Measurements from ENCODE around the gene IL19.

IL19 gene

GRCh38 chr1:206828765-206829164 is 58.2 kb downstream of the IL19 start:
- peaks cover 25% of the 10 kb centered on the region for H3K27me3 ChIP-seq (ENCODE audit: control insufficient read depth, insufficient read depth, low read length)
- H3K4me2 ChIP-seq (ENCODE audit: low read length), result no peak overlapping the region
- H3K9me3 ChIP-seq (replicated peaks; ENCODE audit: low read length), result no peaks in the 10 kb centered on the region
- no peak overlapping the region for H3K9ac ChIP-seq (ENCODE audit: low read depth, low read length)
- H3K36me3 ChIP-seq (ENCODE audit: insufficient read depth, low read length), result no peaks in the 10 kb centered on the region
- peaks cover 7% of the 10 kb centered on the region for H3K4me1 ChIP-seq (ENCODE audit: control insufficient read depth, insufficient read depth, low read length)
- no peak overlapping the region for H3K4me3 ChIP-seq (ENCODE audit: low read length)

- Histone ChIP-seq H3K36me3 (ENCODE audit: insufficient read depth, low read length) (no peaks in the 10 kb centered on the region), H3K4me2 (ENCODE audit: low read length) (no peak overlapping the region), H3K9me3 (replicated peaks; ENCODE audit: low read length) (no peaks in the 10 kb centered on the region), H3K4me1 (ENCODE audit: control insufficient read depth, insufficient read depth, low read length) (peaks cover 2% of the 10 kb centered on the region), H3K9ac (ENCODE audit: low read depth, low read length) (no peak overlapping the region), H3K4me3 (ENCODE audit: low read length) (no peak overlapping the region), H3K27me3 (ENCODE audit: control insufficient read depth, insufficient read depth, low read length) (peaks cover 26% of the 10 kb centered on the region)
Measured at GRCh38 chr1:206829282-206829681, 58.7 kb downstream of the IL19 start.

- Histone ChIP-seq H3K4me2 (ENCODE audit: low read length) (no peak overlapping the region), H3K4me3 (ENCODE audit: low read length) (no peak overlapping the region), H3K4me1 (ENCODE audit: control insufficient read depth, insufficient read depth, low read length) (peaks cover 3% of the 10 kb centered on the region), H3K9me3 (replicated peaks; ENCODE audit: low read length) (no peaks in the 10 kb centered on the region), H3K27me3 (ENCODE audit: control insufficient read depth, insufficient read depth, low read length) (peaks cover 27% of the 10 kb centered on the region), H3K36me3 (ENCODE audit: insufficient read depth, low read length) (no peaks in the 10 kb centered on the region), H3K9ac (ENCODE audit: low read depth, low read length) (no peak overlapping the region)
Measured at GRCh38 chr1:206829875-206830274, 59.3 kb downstream of the IL19 start.

GRCh38 chr1:206831650-206832049 is 61.1 kb downstream of the IL19 start:
- peaks cover 40% of the 10 kb centered on the region for H3K27me3 ChIP-seq (ENCODE audit: control insufficient read depth, insufficient read depth, low read length)
- H3K4me2 ChIP-seq (ENCODE audit: low read length), result no peak overlapping the region
- no peak overlapping the region for H3K9ac ChIP-seq (ENCODE audit: low read depth, low read length)
- H3K4me3 ChIP-seq (ENCODE audit: low read length), result no peak overlapping the region
- H3K36me3 ChIP-seq (ENCODE audit: insufficient read depth, low read length), result no peaks in the 10 kb centered on the region
- peaks cover 8% of the 10 kb centered on the region for H3K4me1 ChIP-seq (ENCODE audit: control insufficient read depth, insufficient read depth, low read length)
- no peaks in the 10 kb centered on the region for H3K9me3 ChIP-seq (replicated peaks; ENCODE audit: low read length)

- H3K9ac ChIP-seq (ENCODE audit: low read depth, low read length), result no peak overlapping the region
- H3K4me3 ChIP-seq (ENCODE audit: low read length), result no peak overlapping the region
- no peaks in the 10 kb centered on the region for H3K36me3 ChIP-seq (ENCODE audit: insufficient read depth, low read length)
- no peak overlapping the region for H3K4me2 ChIP-seq (ENCODE audit: low read length)
- peaks cover 46% of the 10 kb centered on the region for H3K27me3 ChIP-seq (ENCODE audit: control insufficient read depth, insufficient read depth, low read length)
- no peaks in the 10 kb centered on the region for H3K9me3 ChIP-seq (replicated peaks; ENCODE audit: low read length)
- H3K4me1 ChIP-seq (ENCODE audit: control insufficient read depth, insufficient read depth, low read length), result peaks cover 8% of the 10 kb centered on the region
Measured at GRCh38 chr1:206832352-206832880, 61.8 kb downstream of the IL19 start.

GRCh38 chr1:206833106-206833680 is 62.6 kb downstream of the IL19 start:
- Histone ChIP-seq H3K4me1 (ENCODE audit: control insufficient read depth, insufficient read depth, low read length) (peaks cover 8% of the 10 kb centered on the region), H3K27me3 (ENCODE audit: control insufficient read depth, insufficient read depth, low read length) (peaks cover 46% of the 10 kb centered on the region)

GRCh38 chr1:206833801-206834200 is 63.2 kb downstream of the IL19 start:
- H3K4me1 ChIP-seq (ENCODE audit: control insufficient read depth, insufficient read depth, low read length), result peaks cover 8% of the 10 kb centered on the region
- no peak overlapping the region for H3K9ac ChIP-seq (ENCODE audit: low read depth, low read length)
- no peak overlapping the region for H3K4me3 ChIP-seq (ENCODE audit: low read length)
- no peaks in the 10 kb centered on the region for H3K36me3 ChIP-seq (ENCODE audit: insufficient read depth, low read length)
- peaks cover 46% of the 10 kb centered on the region for H3K27me3 ChIP-seq (ENCODE audit: control insufficient read depth, insufficient read depth, low read length)
- no peaks in the 10 kb centered on the region for H3K9me3 ChIP-seq (replicated peaks; ENCODE audit: low read length)
- H3K4me2 ChIP-seq (ENCODE audit: low read length), result no peak overlapping the region

More at GRCh38 chr1:206833106-206833680, 62.6 kb downstream of the IL19 start:
- Histone ChIP-seq H3K4me2 (ENCODE audit: low read length) (no peak overlapping the region), H3K9me3 (replicated peaks; ENCODE audit: low read length) (no peaks in the 10 kb centered on the region), H3K9ac (ENCODE audit: low read depth, low read length) (no peak overlapping the region), H3K36me3 (ENCODE audit: insufficient read depth, low read length) (no peaks in the 10 kb centered on the region), H3K4me3 (ENCODE audit: low read length) (no peak overlapping the region)

GRCh38 chr1:206834217-206834616 is 63.6 kb downstream of the IL19 start:
- Histone ChIP-seq H3K9ac (ENCODE audit: low read depth, low read length) (no peak overlapping the region), H3K4me3 (ENCODE audit: low read length) (no peak overlapping the region), H3K4me2 (ENCODE audit: low read length) (no peak overlapping the region), H3K9me3 (replicated peaks; ENCODE audit: low read length) (no peaks in the 10 kb centered on the region), H3K27me3 (ENCODE audit: control insufficient read depth, insufficient read depth, low read length) (peaks cover 46% of the 10 kb centered on the region), H3K36me3 (ENCODE audit: insufficient read depth, low read length) (no peaks in the 10 kb centered on the region), H3K4me1 (ENCODE audit: control insufficient read depth, insufficient read depth, low read length) (peaks cover 8% of the 10 kb centered on the region)

GRCh38 chr1:206834711-206835110 is 64.1 kb downstream of the IL19 start:
- H3K36me3 ChIP-seq (ENCODE audit: insufficient read depth, low read length), result no peaks in the 10 kb centered on the region
- H3K9me3 ChIP-seq (replicated peaks; ENCODE audit: low read length), result no peaks in the 10 kb centered on the region
- H3K27me3 ChIP-seq (ENCODE audit: control insufficient read depth, insufficient read depth, low read length), result peaks cover 45% of the 10 kb centered on the region
- H3K4me3 ChIP-seq (ENCODE audit: low read length), result no peak overlapping the region
- peaks cover 8% of the 10 kb centered on the region for H3K4me1 ChIP-seq (ENCODE audit: control insufficient read depth, insufficient read depth, low read length)
- H3K9ac ChIP-seq (ENCODE audit: low read depth, low read length), result no peak overlapping the region
- H3K4me2 ChIP-seq (ENCODE audit: low read length), result no peak overlapping the region

- no peak overlapping the region for H3K4me2 ChIP-seq (ENCODE audit: low read length)
- peaks cover 11% of the 10 kb centered on the region for H3K4me1 ChIP-seq (ENCODE audit: control insufficient read depth, insufficient read depth, low read length)
- H3K27me3 ChIP-seq (ENCODE audit: control insufficient read depth, insufficient read depth, low read length), result peaks cover 41% of the 10 kb centered on the region
- no peak overlapping the region for H3K9ac ChIP-seq (ENCODE audit: low read depth, low read length)
- H3K36me3 ChIP-seq (ENCODE audit: insufficient read depth, low read length), result no peaks in the 10 kb centered on the region
- H3K9me3 ChIP-seq (replicated peaks; ENCODE audit: low read length), result no peaks in the 10 kb centered on the region
- H3K4me3 ChIP-seq (ENCODE audit: low read length), result no peak overlapping the region
Measured at GRCh38 chr1:206835186-206835585, 64.6 kb downstream of the IL19 start.

GRCh38 chr1:206836111-206836510 is 65.5 kb downstream of the IL19 start:
- Histone ChIP-seq H3K4me1 (ENCODE audit: control insufficient read depth, insufficient read depth, low read length) (peaks cover 11% of the 10 kb centered on the region), H3K9me3 (replicated peaks; ENCODE audit: low read length) (no peaks in the 10 kb centered on the region), H3K36me3 (ENCODE audit: insufficient read depth, low read length) (no peaks in the 10 kb centered on the region), H3K4me3 (ENCODE audit: low read length) (no peak overlapping the region), H3K9ac (ENCODE audit: low read depth, low read length) (no peak overlapping the region), H3K27me3 (ENCODE audit: control insufficient read depth, insufficient read depth, low read length) (peaks cover 41% of the 10 kb centered on the region), H3K4me2 (ENCODE audit: low read length) (no peak overlapping the region)

- no peaks in the 10 kb centered on the region for H3K9me3 ChIP-seq (replicated peaks; ENCODE audit: low read length)
- H3K9ac ChIP-seq (ENCODE audit: low read depth, low read length), result no peak overlapping the region
- no peak overlapping the region for H3K4me2 ChIP-seq (ENCODE audit: low read length)
- H3K36me3 ChIP-seq (ENCODE audit: insufficient read depth, low read length), result no peaks in the 10 kb centered on the region
- peaks cover 26% of the 10 kb centered on the region for H3K27me3 ChIP-seq (ENCODE audit: control insufficient read depth, insufficient read depth, low read length)
- peaks cover 11% of the 10 kb centered on the region for H3K4me1 ChIP-seq (ENCODE audit: control insufficient read depth, insufficient read depth, low read length)
- no peak overlapping the region for H3K4me3 ChIP-seq (ENCODE audit: low read length)
Measured at GRCh38 chr1:206839006-206839560, 68.5 kb downstream of the IL19 start.

Measured in skeletal muscle satellite cell (primary cell).